Liver (tissue), 9 donors: ENCODE data around the gene CDK5R1. TPM values are rescaled to one million over a fixed set of nuclear protein-coding genes. Genes with fewer than 3 reads are reported as not detected.

ENCODE experiments used
- DNase-seq: peaks from one replicate; pipeline ENCODE4 v3.0.0-alpha.2; 2017; ENCODE audit warnings: low spot score
- H3K27ac ChIP-seq, 2 donors: one replicate each; pipeline ENCODE4 v1.7.0; 2013; ENCODE audit warnings: inconsistent platforms in 2 of 2, low read length in 2 of 2, control low read depth in 1 of 2, low read depth in 1 of 2, mild to moderate bottlenecking in 1 of 2
- H3K27me3 ChIP-seq, 4 donors: one replicate each; pipeline versions ENCODE4 v1.6.1 to v1.7.0; 2013; ENCODE audit warnings: low read length in 3 of 4, inconsistent platforms in 1 of 4, mild to moderate bottlenecking in 1 of 4, moderate library complexity in 1 of 4; ENCODE audit not compliant: control insufficient read depth in 4 of 4, insufficient read depth in 4 of 4
- H3K36me3 ChIP-seq, 4 donors: one replicate each; pipeline versions ENCODE4 v1.6.1 to v1.7.0; 2013; ENCODE audit warnings: low read length in 3 of 4, mild to moderate bottlenecking in 3 of 4, low read depth in 1 of 4, moderate library complexity in 1 of 4; ENCODE audit not compliant: control insufficient read depth in 4 of 4, insufficient read depth in 3 of 4
- H3K4me1 ChIP-seq, 4 donors: one replicate each; pipeline versions ENCODE4 v1.6.1 to v1.7.0; 2013; ENCODE audit warnings: low read length in 3 of 4, mild to moderate bottlenecking in 3 of 4, moderate library complexity in 1 of 4; ENCODE audit not compliant: control insufficient read depth in 4 of 4, insufficient read depth in 4 of 4
- H3K4me3 ChIP-seq, 3 donors: one replicate each; pipeline versions ENCODE4 v1.6.1 to v1.7.0; 2013; ENCODE audit warnings: low read length in 3 of 3, control low read depth in 1 of 3, low read depth in 1 of 3, mild to moderate bottlenecking in 1 of 3
- H3K9ac ChIP-seq, 2 donors: one replicate each; pipeline ENCODE4 v1.7.0; 2013; ENCODE audit warnings: low read length in 2 of 2, mild to moderate bottlenecking in 2 of 2, moderate library complexity in 2 of 2, control low read depth in 1 of 2, low read depth in 1 of 2
- H3K9me3 ChIP-seq, 4 donors: one replicate each; pipeline versions ENCODE4 v1.6.1 to v1.7.0; 2013; ENCODE audit warnings: low read length in 3 of 4; ENCODE audit not compliant: control insufficient read depth in 4 of 4
- EGR1 ChIP-seq, 2 donors: IDR thresholded peaks; 2 replicates each; pipeline ENCODE4 v1.6.1; 2016 to 2018; ENCODE audit warnings: antibody characterized with exemption in 2 of 2, low read depth in 2 of 2
- FOXA1 ChIP-seq: IDR thresholded peaks from 2 replicates; pipeline ENCODE4 v1.6.1; 2016; ENCODE audit warnings: antibody characterized with exemption
- FOXA2 ChIP-seq: IDR thresholded peaks from 2 replicates; pipeline ENCODE4 v1.6.1; 2016; ENCODE audit warnings: antibody characterized with exemption
- GABPA ChIP-seq, 2 donors: IDR thresholded peaks in 1 of 2; conservative IDR thresholded peaks in 1 of 2; 2 replicates each; pipeline ENCODE4 v1.6.1; 2016; ENCODE audit warnings: antibody characterized with exemption in 2 of 2, mild to moderate bottlenecking in 1 of 2, moderate library complexity in 1 of 2
- HNF4A ChIP-seq, 2 donors: conservative IDR thresholded peaks; 2 replicates each; pipeline ENCODE4 v1.6.1; 2016; ENCODE audit warnings: antibody characterized with exemption in 2 of 2, mild to moderate bottlenecking in 2 of 2
- HNF4G ChIP-seq: IDR thresholded peaks from 2 replicates; pipeline ENCODE4 v1.6.1; 2016; ENCODE audit warnings: antibody characterized with exemption
- JUND ChIP-seq, 2 donors: IDR thresholded peaks; 2 replicates each; pipeline ENCODE4 v1.6.1; 2016; ENCODE audit warnings: antibody characterized with exemption in 2 of 2
- NR2F2 ChIP-seq: IDR thresholded peaks from 2 replicates; pipeline ENCODE4 v1.6.1; 2016; ENCODE audit warnings: antibody characterized with exemption
- RAD21 ChIP-seq, 2 donors: IDR thresholded peaks; 2 replicates each; pipeline ENCODE4 v1.6.1; 2016; ENCODE audit warnings: antibody characterized with exemption in 2 of 2, mild to moderate bottlenecking in 2 of 2
- RXRA ChIP-seq, 2 donors: IDR thresholded peaks; 2 replicates each; pipeline ENCODE4 v1.6.1; 2017 to 2018; ENCODE audit warnings: antibody characterized with exemption in 2 of 2, mild to moderate bottlenecking in 1 of 2
- SP1 ChIP-seq: IDR thresholded peaks from 2 replicates; pipeline ENCODE4 v1.6.1; 2018; ENCODE audit warnings: antibody characterized with exemption, mild to moderate bottlenecking
- TAF1 ChIP-seq: conservative IDR thresholded peaks from 2 replicates; pipeline ENCODE4 v1.6.1; 2016; ENCODE audit warnings: antibody characterized with exemption, mild to moderate bottlenecking
- YY1 ChIP-seq: IDR thresholded peaks from 2 replicates; pipeline ENCODE4 v1.6.1; 2016; ENCODE audit warnings: antibody characterized with exemption, mild to moderate bottlenecking
- WGBS: extraction: QIAGEN DNeasy Blood & Tissue Kit; methylation state at CpG from one replicate; pipeline ENCODE4 v1.1.7; 2013; 5-methylcytosine and 5-hydroxymethylcytosine counted together
- polyA plus RNA-seq, 2 donors: library from polyadenylated mRNA; stranded (reverse) in 1 of 2; unstranded in 1 of 2; fragments of 200-250 nt in 1 of 2; fragments of >200 nt in 1 of 2; fragmentation: Nextera tagmentation in 1 of 2; extraction: Ambion mirVana in 1 of 2; gene quantifications; one replicate each; pipeline versions ENCODE4 v1.2.1 to v1.2.3, GENCODE V29; 2013 to 2015
- total RNA-seq, 2 donors: library from RNA; depleted of rRNA; stranded (reverse); fragments of >200 nt; gene quantifications; one replicate each; pipeline ENCODE4 v1.2.3, GENCODE V29; 2014
- TF ChIP-seq, protein P1 (sequence below): IDR thresholded peaks from 2 replicates; pipeline ENCODE4 v1.6.1; 2016; ENCODE audit warnings: antibody characterized with exemption
- TF ChIP-seq, protein P2 (sequence below): IDR thresholded peaks from 2 replicates; pipeline ENCODE4 v1.6.1; 2016; ENCODE audit warnings: antibody characterized with exemption
- TF ChIP-seq, protein P3 (sequence below): IDR thresholded peaks from 2 replicates; pipeline ENCODE4 v1.6.1; 2016; ENCODE audit warnings: antibody characterized with exemption, mild to moderate bottlenecking
- TF ChIP-seq, protein P4 (sequence below): IDR thresholded peaks from 2 replicates; pipeline ENCODE4 v1.6.1; 2016; ENCODE audit warnings: antibody characterized with exemption
- TF ChIP-seq, protein P5 (sequence below): fragments of 150-350 bp; IDR thresholded peaks from 2 replicates; pipeline ENCODE4 v1.5.1; 2017; ENCODE audit warnings: improper control_type of control experiment, low read depth, low read length; ENCODE audit not compliant: missing input control
- donor health status: healthy.
- donor health status: healthy.
- donor health status: healthy.
- donor health status: healthy.
- donor health status: healthy.

Gene CDK5R1
- total and polyA plus RNA-seq, 4 donors = 0.08 to 0.93 (median 0.64) TPM

DNA sequence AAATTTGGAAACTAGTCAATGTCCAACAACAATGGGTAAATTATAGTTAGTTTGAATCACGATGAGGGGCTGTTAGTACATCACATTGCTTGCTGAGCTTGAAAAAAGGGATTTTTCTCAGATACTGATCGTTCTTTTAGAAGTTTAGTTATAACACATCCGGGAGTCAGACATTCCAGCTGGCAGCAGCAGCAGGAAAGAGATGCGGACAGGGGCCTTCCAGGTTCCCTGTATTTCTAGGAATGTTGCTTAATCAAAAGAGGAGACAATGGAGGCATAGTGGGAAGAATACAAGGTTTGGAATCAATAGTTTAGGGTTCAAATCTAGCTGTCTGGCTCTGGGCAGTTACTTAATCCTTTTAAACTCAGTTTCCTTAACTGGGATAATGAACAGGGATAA lies 27.8 kb downstream of the CDK5R1 start:
- H3K4me1 ChIP-seq = peaks cover 0 to 7% (median 1%) of the 10 kb centered on the region in 4 donors

DNA sequence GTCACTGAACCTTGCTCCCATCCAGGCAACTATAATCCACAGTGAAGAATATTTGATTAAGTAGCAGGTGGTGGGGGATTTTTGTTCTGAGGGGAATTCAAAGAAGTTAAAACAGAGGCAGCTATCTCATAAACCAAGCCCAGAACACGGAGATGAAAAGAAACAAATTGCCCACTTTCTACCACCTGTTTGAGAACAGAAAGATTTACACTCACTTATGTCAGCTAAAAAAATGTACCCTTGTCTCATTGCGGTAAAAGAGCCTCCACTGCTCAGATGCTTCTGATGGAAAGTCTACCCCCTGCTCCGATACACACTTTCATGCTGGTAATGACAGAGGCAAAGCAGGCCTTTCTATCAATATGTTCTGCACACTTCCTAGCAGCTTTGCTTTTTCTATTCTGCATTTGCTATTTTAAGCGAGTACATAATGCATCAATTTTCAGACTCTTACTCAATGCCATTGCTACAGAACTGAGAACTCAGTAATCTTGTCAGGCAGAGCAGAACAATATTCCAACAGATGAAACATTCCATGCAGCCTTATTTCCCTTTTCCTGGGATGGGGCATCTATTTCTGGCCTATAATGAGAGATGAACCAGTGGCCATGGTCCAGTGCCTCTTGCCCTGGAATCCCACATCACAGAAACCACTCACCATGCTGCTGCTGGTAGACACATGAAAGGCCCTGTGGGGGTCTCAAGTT lies 29.0 kb downstream of the CDK5R1 start:
- WGBS = 96% methylated on average over 4 of the region's 4 CpGs
- TF ChIP-seq HNF4G (no peak), EGR1 (IDR thresholded peaks at IDR 0.05; ENCODE audit: low read depth in 2 of 2) (no peak), SP1 (no peak), JUND (IDR thresholded peaks at IDR 0.05) (no peak), RAD21 (IDR thresholded peaks at IDR 0.05) (no peak), GABPA (IDR thresholded peaks at IDR 0.05 in 1 of 2, conservative IDR thresholded peaks at IDR 0.05 in 1 of 2) (no peak), FOXA2 (no peak), TAF1 (no peak), FOXA1 (no peak), HNF4A (conservative IDR thresholded peaks at IDR 0.05) (no peak), YY1 (no peak), NR2F2 (no peak), RXRA (IDR thresholded peaks at IDR 0.05) (no peak)
- TF ChIP-seq, protein P1, sequence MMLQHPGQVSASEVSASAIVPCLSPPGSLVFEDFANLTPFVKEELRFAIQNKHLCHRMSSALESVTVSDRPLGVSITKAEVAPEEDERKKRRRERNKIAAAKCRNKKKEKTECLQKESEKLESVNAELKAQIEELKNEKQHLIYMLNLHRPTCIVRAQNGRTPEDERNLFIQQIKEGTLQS = no peak
- TF ChIP-seq, protein P2, sequence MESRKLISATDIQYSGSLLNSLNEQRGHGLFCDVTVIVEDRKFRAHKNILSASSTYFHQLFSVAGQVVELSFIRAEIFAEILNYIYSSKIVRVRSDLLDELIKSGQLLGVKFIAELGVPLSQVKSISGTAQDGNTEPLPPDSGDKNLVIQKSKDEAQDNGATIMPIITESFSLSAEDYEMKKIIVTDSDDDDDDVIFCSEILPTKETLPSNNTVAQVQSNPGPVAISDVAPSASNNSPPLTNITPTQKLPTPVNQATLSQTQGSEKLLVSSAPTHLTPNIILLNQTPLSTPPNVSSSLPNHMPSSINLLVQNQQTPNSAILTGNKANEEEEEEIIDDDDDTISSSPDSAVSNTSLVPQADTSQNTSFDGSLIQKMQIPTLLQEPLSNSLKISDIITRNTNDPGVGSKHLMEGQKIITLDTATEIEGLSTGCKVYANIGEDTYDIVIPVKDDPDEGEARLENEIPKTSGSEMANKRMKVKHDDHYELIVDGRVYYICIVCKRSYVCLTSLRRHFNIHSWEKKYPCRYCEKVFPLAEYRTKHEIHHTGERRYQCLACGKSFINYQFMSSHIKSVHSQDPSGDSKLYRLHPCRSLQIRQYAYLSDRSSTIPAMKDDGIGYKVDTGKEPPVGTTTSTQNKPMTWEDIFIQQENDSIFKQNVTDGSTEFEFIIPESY = no peak
- TF ChIP-seq, protein P3, sequence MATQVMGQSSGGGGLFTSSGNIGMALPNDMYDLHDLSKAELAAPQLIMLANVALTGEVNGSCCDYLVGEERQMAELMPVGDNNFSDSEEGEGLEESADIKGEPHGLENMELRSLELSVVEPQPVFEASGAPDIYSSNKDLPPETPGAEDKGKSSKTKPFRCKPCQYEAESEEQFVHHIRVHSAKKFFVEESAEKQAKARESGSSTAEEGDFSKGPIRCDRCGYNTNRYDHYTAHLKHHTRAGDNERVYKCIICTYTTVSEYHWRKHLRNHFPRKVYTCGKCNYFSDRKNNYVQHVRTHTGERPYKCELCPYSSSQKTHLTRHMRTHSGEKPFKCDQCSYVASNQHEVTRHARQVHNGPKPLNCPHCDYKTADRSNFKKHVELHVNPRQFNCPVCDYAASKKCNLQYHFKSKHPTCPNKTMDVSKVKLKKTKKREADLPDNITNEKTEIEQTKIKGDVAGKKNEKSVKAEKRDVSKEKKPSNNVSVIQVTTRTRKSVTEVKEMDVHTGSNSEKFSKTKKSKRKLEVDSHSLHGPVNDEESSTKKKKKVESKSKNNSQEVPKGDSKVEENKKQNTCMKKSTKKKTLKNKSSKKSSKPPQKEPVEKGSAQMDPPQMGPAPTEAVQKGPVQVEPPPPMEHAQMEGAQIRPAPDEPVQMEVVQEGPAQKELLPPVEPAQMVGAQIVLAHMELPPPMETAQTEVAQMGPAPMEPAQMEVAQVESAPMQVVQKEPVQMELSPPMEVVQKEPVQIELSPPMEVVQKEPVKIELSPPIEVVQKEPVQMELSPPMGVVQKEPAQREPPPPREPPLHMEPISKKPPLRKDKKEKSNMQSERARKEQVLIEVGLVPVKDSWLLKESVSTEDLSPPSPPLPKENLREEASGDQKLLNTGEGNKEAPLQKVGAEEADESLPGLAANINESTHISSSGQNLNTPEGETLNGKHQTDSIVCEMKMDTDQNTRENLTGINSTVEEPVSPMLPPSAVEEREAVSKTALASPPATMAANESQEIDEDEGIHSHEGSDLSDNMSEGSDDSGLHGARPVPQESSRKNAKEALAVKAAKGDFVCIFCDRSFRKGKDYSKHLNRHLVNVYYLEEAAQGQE = no peak
- TF ChIP-seq, protein P4, sequence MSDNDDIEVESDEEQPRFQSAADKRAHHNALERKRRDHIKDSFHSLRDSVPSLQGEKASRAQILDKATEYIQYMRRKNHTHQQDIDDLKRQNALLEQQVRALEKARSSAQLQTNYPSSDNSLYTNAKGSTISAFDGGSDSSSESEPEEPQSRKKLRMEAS = no peak
- TF ChIP-seq, protein P5, sequence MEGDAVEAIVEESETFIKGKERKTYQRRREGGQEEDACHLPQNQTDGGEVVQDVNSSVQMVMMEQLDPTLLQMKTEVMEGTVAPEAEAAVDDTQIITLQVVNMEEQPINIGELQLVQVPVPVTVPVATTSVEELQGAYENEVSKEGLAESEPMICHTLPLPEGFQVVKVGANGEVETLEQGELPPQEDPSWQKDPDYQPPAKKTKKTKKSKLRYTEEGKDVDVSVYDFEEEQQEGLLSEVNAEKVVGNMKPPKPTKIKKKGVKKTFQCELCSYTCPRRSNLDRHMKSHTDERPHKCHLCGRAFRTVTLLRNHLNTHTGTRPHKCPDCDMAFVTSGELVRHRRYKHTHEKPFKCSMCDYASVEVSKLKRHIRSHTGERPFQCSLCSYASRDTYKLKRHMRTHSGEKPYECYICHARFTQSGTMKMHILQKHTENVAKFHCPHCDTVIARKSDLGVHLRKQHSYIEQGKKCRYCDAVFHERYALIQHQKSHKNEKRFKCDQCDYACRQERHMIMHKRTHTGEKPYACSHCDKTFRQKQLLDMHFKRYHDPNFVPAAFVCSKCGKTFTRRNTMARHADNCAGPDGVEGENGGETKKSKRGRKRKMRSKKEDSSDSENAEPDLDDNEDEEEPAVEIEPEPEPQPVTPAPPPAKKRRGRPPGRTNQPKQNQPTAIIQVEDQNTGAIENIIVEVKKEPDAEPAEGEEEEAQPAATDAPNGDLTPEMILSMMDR = no peak
- no peak overlapping the region for H3K27ac ChIP-seq
- H3K4me1 ChIP-seq = peaks cover 2 to 15% (median 3%) of the 10 kb centered on the region in 4 donors
- no peaks in the 10 kb centered on the region for H3K36me3 ChIP-seq
- no peak overlapping the region for H3K4me3 ChIP-seq
- DNase-seq = no peak
- H3K9ac ChIP-seq = no peak overlapping the region
- no peaks in the 10 kb centered on the region for H3K9me3 ChIP-seq
- H3K27me3 ChIP-seq = no peaks in the 10 kb centered on the region

More for the DNA sequence above, 27.8 kb downstream of the CDK5R1 start:
- Histone ChIP-seq H3K36me3 (no peaks in the 10 kb centered on the region), H3K9me3 (no peaks in the 10 kb centered on the region), H3K4me3 (no peak overlapping the region), H3K27ac (no peak overlapping the region), H3K9ac (no peak overlapping the region), H3K27me3 (no peaks in the 10 kb centered on the region)
- no peak for DNase-seq
- WGBS = 89% methylated on average over 4 of the region's 4 CpGs
- TF ChIP-seq YY1 (no peak), JUND (IDR thresholded peaks at IDR 0.05) (no peak), HNF4G (no peak), HNF4A (conservative IDR thresholded peaks at IDR 0.05) (no peak), RAD21 (IDR thresholded peaks at IDR 0.05) (no peak), EGR1 (IDR thresholded peaks at IDR 0.05; ENCODE audit: low read depth in 2 of 2) (no peak), TAF1 (no peak)
- TF ChIP-seq, protein P4 = no peak
